ENCODE data around the gene ARHGAP12.

Gene ARHGAP12

GRCh38 chr10:31947144-31947926 lies 18.7 kb upstream of the ARHGAP12 start:
- DNase-seq = peak; percentile 45

- DNase-seq = no peak
Observed at GRCh38 chr10:31945392-31945791, 16.8 kb upstream of the ARHGAP12 start.

GRCh38 chr10:31944071-31944433 lies 15.4 kb upstream of the ARHGAP12 start:
- no peak for DNase-seq

- DNase-seq = no peak
Observed at GRCh38 chr10:31942892-31943291, 14.3 kb upstream of the ARHGAP12 start.

GRCh38 chr10:31942435-31942834 lies 13.8 kb upstream of the ARHGAP12 start:
- DNase-seq = no peak

GRCh38 chr10:31940839-31941653 lies 12.4 kb upstream of the ARHGAP12 start:
- no peak for DNase-seq

GRCh38 chr10:31939797-31940708 lies 11.4 kb upstream of the ARHGAP12 start:
- DNase-seq = no peak

GRCh38 chr10:31937371-31937770 lies 8.7 kb upstream of the ARHGAP12 start:
- DNase-seq = no peak

- DNase-seq = no peak
Observed at GRCh38 chr10:31936933-31937332, 8.3 kb upstream of the ARHGAP12 start.

- DNase-seq = no peak
Observed at GRCh38 chr10:31936086-31936485, 7.5 kb upstream of the ARHGAP12 start.

- no peak for DNase-seq
Observed at GRCh38 chr10:31935678-31936077, 7.0 kb upstream of the ARHGAP12 start.

- no peak for DNase-seq
Observed at GRCh38 chr10:31932838-31933237, 4.2 kb upstream of the ARHGAP12 start.

GRCh38 chr10:31930856-31931255 lies 2.2 kb upstream of the ARHGAP12 start:
- no peak for DNase-seq

- no peak for DNase-seq
Observed at GRCh38 chr10:31930023-31930751, 1.6 kb upstream of the ARHGAP12 start.

GRCh38 chr10:31929261-31930022 lies 811 bp upstream of the ARHGAP12 start:
- peak; percentile 67 for DNase-seq

GRCh38 chr10:31927884-31928548 lies 615 bp downstream of the ARHGAP12 start:
- peak; percentile 73 for DNase-seq

GRCh38 chr10:31927565-31927883 lies 1.1 kb downstream of the ARHGAP12 start:
- DNase-seq = no peak

- DNase-seq = no peak
Observed at GRCh38 chr10:31926765-31927564, 1.7 kb downstream of the ARHGAP12 start.

- DNase-seq = no peak
Observed at GRCh38 chr10:31926160-31926559, 2.5 kb downstream of the ARHGAP12 start.

- DNase-seq = no peak
Observed at GRCh38 chr10:31924833-31925232, 3.8 kb downstream of the ARHGAP12 start.

Measured in right hindlimb (tissue), 1 donor.